Activated CD8-positive, alpha-beta memory T cell treated with anti-CD3 and anti-CD28 coated beads for 48 hours (primary cell): ENCODE data around the gene RHOC.

Experiments
- DNase-seq, 3 experiments: peaks; one replicate each; pipeline ENCODE4 v3.0.0-alpha.2; 2020; ENCODE audit warnings: low read depth in 2 of 3, low spot score in 2 of 3

The RHOC gene

DNA sequence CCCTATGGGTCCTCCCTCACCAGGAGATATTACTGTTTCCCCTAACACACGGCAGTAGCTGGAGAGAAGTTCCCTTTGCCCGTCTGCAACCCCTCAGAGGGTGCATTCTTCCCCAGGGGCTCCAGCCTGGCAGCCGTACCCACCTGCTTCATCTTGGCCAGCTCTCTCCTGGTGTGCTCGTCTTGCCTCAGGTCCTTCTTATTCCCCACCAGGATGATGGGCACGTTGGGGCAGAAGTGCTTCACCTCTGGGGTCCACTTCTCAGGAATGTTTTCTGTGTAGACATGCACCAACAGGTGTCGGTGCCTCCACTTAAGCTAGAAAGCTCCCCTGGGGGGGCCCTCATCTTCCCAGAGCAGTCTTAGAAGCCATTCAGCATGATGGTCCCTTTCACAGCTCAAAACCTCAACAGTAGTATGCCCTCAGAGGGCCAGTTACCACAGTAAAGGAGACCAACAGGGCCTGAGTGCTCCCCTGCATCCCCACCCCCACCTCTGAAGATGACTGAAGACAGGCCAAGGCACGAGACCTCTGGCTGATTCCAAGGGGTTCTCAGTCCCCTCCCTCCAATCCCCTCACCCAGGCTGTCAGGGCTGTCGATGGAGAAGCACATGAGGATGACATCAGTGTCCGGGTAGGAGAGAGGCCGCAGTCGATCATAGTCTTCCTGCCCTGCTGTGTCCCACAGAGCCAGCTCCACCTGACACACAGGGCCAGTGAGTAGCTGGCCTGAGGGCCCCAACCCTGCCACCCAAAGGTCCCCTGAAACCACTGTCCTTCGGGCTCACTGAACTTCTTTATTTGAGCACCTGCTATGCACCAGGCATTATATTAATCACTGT lies 4.3 kb downstream of the RHOC start:
- no peak for DNase-seq

DNA sequence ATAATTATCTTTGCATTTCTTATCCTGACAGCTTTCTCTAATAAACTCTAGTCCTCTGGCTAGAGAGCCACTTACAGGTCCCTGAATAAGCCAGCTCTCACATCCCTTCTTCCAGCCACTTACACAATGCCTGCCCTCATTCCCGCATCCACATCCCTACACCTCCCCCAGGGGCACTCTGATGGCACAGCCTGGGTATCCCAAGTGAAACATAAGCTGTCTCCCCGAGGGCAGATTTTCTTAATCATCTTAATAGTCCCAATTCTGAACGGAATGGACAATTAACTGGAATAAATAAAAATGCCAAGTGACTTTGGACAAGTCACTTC lies 4.9 kb downstream of the RHOC start:
- DNase-seq: no peak

DNA sequence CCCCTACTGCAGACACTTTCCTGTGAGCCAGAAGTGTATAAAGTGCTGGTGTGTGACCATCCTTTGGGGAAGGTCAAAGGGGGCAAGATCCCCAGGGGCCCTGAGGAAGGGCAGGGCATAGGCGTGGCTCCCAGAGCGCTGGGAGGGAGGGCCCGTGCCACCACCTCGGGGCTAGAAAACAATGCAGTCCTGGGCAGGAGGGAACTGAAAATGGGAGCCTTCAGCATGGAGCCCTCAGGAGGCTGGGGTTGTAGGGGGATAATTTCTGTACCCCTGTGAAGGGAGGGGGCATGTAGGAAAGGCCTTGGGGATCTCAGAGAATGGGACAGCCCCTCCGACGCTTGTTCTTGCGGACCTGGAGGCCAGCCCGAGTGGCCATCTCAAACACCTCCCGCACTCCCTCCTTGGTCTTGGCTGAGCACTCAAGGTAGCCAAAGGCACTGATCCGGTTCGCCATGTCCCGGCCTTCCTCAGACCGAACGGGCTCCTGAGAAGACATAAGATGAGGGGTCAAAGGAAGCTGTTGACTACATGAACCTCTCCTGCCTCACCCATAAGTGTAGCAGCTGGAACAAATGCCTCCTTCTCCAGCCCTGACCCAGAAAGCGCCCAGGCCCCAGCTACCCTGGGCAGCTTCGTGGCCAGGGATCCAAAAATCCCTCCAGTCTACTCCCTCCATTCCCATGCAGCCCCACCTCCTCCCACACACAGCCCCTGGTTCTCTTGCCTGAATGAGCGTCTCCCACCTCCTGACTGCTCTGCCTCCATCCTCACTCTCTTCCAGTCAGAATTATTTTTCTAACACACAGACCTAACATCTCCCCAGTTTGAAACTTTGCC lies 5.5 kb downstream of the RHOC start:
- no peak for DNase-seq

DNA sequence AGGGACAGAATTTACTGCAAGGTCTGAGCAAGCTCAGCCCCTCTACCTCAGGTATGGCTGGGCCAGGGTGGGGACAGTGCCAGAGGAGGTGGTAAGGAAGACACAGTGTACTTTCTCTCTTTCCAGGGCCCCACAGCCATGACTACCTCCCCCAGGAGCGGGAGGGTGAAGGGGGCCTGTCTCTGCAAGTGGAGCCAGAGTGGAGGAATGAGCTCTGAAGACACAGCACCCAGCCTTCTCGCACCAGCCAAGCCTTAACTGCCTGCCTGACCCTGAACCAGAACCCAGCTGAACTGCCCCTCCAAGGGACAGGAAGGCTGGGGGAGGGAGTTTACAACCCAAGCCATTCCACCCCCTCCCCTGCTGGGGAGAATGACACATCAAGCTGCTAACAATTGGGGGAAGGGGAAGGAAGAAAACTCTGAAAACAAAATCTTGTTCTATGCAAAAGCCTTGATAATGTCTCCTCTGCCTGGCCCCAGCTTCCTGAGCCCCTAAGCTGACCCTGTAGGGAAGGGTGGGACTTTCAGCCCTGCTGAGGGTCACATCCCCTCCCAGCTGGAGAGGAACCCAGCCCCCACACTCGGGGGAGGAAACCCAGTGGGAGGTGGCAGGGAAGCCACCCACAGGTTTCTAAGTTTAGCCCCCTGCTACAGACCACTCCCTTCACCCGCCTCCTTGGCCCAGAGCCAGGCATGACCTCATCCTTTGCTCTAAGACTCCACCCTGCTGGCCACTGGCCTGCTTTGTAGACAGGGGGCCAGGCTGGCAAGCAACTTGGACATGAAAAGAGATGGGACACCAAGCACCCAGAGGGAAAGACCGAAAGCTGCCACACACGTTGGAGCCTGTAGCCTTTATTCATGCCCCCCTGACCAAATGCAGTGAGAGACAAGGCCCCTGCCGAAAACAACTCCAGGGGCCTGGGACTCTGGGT lies 6.4 kb downstream of the RHOC start:
- peak in 2 of 3 experiments; percentile 48 to 75 for DNase-seq

DNA sequence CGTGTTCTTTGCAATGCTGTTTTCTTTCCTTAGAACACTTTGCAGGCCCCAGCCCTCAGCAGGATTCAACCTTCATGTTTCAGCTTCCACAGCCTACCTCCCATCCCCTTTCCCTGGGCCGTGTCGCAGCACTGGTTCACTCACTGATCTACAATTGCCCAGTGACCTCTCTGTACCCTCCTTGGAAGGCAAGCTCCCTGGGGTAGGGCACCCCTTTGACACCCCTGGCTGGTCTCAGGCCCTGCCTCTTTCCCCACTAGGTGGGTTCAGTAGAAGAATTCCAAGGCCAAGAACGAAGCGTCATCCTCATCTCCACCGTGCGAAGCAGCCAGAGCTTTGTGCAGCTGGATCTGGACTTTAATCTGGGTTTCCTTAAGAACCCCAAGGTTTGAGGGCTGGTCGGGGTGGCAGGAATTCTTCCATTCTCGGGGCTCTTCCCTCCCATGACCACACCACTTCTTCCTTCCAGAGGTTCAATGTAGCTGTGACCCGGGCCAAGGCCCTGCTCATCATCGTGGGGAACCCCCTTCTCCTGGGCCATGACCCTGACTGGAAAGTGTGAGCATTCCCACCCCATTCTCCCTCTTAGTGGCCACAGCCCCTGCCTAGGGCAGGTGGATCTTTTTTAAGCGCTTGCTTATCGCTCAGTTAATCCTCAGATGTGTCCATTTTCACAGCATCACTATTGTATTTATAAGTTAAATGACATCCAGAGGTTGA lies 7.3 kb downstream of the RHOC start:
- DNase-seq: no peak

DNA sequence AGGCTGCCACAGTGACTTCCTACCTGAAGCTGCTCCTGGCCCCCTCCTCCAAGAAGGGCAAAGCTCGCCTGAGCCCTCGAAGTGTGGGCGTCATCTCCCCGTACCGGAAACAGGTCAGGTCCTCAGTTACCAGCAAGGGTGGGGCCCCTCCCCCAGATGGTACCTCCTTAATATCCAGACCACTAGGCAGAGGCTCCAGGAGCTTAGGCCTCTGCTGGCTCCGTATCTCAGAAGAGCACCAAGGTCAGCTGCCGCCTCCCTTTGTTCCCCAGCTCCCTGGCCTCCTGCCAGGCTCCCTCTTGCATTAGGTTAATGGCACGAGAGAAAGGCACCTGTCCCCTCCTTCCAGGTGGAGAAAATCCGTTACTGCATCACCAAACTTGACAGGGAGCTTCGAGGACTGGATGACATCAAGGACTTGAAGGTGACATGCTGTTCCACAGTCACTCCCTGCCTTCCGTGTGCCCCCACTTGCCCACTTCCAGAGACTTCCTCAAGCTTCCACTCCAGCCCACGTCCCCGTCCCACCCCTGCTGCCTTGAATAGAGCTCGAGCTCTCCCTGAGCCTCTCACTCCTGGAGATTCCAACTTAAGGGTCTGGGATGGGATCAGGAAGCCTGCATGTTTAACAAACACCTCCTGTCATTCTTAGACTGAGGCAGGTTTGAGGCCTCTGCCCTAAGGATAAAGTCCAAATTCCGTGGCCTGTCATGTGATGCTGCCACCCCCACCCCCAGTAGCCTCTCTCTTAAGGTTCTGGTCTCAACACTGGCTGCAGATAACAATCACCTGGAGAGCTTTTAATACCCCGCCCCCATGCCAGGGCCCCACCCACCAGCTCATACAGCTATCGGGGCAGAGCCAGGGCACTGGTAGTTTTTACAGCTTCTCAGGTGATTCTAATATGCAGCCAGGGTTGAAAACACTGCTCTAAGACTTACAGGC lies 8.3 kb downstream of the RHOC start:
- no peak for DNase-seq

DNA sequence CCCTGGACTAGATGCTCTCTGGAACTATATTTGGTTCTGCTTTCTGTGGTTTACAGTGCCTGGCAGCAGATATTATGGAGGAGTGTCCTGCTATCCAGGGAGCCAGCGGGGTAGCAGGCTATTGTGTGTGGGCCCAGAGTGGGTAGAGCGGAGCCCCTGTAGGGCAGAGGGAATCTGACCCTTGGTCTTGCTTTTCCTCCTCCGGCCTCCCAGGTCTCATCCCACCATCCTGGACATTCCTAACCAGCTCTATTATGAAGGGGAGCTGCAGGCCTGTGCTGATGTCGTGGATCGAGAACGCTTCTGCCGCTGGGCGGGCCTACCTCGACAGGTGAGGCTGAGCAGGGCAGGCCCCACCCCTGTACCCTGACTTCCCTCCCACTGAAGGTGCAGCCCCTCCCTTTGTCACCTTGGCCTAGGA lies 9.1 kb downstream of the RHOC start:
- DNase-seq: no peak

DNA sequence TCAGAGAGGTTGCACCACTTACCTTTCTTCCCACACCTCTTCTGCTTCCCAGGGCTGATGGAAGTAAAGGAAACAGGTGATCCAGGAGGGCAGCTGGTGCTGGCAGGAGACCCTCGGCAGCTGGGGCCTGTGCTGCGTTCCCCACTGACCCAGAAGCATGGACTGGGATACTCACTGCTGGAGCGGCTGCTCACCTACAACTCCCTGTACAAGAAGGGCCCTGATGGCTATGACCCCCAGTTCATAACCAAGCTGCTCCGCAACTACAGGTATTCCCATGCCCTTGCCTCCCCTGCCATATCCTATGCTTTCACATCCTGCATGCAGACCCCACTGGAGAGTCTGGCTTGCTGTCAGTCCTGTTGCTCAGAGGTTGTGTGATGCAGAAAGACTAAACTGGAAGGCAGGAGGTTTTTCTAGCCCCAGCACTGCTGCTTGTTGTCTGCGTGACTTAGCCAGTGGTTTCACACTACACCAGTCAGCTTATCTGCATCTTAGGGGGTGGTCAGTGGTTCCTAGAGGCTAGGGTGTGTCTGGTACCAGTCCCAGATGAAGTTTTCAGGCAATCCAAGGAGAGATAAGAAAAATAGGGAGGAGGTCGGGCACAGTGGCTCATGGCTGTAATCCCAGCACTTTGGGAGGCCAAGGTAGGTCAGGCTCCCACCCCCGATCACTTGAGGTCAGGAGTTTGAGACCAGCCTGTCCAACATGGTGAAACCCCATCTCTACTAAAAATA lies 10.2 kb downstream of the RHOC start:
- DNase-seq: no peak

DNA sequence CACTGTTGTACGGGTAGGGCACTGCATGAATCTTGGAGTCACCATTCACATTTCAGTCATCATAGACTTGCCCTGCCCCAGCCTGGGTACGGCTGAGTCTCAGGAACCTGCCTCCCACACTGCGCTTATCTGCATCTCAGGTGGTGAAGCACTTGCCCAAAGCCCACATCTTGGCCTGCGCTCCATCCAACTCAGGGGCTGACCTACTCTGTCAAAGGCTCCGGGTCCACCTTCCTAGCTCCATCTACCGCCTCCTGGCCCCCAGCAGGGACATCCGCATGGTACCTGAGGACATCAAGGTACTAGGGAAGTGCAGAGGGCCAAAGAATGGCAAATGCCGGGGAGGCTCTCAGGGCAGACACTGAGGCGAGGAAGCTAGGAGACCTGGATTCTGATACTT lies 11.7 kb downstream of the RHOC start:
- DNase-seq: no peak

DNA sequence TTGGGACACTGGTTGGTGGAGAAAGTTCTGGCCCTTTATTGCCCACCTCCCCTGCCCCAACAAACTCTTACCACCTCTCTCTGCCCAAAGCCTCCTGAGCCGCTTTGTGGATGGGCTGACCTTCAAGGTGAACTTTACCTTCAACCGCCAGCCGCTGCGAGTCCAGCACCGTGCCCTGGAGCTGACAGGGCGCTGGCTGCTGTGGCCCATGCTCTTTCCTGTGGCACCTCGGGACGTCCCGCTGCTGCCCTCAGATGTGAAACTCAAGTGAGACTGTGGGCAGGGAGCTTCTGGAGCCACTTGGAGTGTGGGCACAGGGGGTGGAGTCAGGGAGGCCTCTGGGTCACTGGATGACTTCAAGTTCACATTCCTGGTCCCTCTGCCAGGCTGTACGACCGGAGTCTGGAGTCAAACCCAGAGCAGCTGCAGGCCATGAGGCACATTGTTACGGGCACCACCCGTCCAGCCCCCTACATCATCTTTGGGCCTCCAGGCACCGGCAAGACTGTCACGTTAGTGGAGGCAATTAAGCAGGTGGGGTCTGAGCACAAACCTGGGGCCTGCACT lies 12.5 kb downstream of the RHOC start:
- DNase-seq: no peak

DNA sequence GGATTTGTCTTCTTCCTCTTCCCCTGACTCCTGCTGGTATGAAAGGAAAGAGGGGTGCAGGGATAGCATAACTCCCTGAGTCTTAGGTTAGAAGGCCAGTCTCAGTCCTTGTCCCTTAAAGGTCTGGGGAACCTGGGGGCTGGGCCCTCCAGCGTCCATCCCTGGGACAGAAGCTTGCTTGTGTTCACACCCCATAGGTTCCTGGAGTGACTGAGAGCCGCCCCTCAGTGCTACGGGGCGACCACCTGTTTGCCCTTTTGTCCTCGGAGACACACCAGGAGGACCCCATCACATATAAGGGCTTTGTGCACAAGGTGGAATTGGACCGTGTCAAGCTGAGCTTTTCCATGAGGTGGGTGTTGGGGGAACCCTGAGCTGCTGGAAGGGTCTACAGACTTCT lies 13.1 kb downstream of the RHOC start:
- DNase-seq: no peak

DNA sequence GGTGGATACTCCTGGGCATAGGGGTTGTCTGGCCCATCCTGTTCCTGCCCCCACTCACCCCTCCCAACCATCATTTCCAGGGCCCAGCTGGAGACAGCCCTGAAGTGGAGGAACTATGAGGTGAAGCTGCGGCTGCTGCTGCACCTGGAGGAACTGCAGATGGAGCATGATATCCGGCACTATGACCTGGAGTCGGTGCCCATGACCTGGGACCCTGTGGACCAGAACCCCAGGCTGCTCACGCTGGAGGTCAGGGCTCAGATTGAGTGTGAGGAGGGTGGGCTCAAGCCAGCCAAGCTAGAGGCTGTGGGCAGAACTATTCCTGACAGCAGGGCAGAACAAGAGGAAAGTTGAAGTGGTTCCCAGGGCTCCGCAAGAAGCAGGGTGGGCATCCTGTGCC lies 14.2 kb downstream of the RHOC start:
- no peak for DNase-seq

DNA sequence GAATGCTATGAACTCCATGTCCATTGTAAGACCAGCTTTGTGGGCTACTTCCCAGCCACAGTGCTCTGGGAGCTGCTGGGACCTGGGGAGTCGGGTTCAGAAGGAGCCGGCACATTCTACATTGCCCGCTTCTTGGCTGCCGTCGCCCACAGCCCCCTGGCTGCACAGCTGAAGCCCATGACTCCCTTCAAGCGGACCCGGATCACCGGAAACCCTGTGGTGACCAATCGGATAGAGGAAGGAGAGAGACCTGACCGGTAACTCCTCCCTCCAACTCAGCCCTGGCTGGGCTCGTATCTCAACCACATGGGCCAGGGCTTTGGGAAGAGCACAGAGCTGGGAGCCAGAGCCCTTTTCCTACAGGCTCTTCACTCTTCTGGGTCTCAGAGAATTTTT lies 17.1 kb downstream of the RHOC start:
- DNase-seq: no peak

DNA sequence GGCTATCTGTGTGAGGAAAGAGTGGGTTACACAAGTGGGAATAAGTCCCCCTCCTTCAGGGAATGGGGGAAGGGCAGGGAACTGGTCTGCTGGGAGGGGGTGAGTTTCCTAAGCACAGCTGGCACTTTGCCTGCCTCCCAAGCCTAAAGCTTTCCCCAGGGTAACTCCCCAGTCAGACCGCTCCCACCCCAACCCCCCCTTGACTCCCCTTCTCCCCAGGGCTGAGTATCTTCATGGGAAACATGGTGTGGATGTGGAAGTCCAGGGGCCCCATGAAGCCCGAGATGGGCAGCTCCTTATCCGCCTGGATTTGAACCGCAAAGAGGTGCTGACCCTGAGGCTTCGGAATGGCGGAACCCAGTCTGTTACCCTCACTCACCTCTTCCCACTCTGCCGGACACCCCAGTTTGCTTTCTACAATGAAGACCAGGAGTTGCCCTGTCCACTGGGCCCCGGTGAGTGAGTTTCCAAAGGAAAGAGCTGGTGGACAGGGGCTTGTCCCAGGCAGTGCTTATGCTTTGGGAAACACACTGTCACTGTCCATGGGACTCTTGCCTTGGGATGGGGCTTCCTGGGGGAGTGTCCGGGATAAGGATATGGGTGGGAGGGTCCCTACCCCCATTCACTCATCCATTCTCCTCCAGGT lies 17.6 kb downstream of the RHOC start:
- DNase-seq: no peak

DNA sequence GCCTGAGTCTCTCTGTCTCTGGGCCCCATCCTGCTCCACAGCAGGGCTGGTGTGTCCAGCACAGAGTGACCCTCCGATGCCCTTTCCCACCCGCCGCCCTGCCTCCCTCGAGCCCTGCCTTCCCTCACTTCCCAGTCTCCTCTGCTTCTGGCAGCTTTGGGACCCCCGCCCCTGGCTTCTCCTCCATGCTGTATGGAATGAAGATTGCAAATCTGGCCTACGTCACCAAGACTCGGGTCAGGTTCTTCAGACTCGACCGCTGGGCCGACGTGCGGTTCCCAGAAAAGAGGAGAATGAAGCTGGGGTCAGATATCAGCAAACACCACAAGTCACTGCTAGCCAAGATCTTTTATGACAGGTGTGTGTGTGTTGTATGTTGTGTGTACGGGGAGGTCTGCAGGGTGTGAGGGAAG lies 18.1 kb downstream of the RHOC start:
- DNase-seq: no peak

DNA sequence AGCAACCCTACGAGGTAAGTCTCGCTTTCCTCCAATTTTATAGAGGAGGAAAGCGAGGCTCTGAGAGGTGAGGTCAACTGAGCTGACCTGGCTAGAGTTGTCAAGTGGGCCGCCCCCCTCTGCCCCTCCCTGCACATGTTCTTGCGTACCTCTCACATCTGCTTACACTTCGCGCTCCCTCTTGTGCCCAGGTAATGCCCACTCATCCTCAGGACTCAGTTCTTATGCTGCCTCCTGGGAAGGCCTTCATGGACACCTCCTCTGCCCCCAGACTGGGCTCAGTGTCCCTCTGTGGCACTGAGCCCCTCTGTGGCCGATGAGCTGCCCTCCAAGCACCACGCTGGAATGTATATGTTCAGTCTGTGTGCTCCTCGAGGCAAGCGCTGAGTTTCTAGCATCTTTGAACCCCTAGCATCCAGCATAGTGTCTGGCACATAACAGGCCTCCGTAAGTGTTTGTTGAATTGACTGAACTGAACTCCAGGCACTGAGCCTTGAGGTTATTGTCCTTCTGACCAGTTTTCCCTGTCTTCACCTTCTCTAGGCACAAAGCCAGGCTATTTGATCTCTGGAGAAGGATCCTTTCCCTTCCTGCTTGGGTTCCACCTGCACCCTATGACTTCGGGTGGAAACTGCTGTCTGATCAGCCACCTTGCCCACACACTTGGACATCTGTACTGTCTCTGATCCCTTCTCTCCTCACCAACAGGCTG lies 19.0 kb downstream of the RHOC start:
- no peak for DNase-seq

DNA sequence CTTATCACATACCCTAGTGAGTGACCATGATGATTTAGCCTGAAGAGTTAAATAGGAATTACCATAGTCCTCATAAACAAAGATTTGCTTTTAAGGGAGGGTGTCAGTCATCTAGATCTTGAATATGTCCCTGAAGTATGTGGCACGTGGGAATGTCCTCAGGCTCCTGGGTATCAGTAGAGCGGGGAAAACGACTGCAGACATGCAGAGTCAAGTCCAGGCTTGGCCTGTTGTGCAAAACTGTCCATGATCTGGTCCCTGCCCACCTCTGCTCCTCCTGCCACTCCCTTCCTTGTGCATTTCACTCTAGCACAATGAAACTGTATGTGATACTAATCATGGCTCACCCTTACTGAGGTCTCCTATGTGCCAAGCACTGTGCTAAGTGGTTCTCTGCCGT lies 19.6 kb downstream of the RHOC start:
- no peak for DNase-seq

DNA sequence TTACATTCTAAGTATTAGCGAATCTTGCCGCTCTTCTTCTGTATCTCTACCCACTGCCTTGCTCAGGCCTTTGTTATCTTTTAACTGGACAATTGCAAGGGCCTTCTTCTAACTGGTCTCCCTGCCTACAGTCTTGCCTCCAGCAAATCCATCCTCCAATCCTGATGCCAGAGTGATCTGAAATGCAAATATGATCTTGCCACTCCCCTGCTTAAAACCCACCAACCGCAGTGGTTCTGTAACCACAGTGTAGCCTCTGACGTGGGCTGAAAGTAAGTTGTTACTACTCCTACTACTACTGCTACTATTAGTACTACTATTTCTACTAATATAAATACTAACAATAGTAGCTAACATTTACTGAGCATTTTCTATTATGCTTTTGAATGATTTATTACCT lies 20.1 kb downstream of the RHOC start:
- no peak for DNase-seq
